Astrocyte of the spinal cord (primary cell): ENCODE measurements around the gene DUSP21.
"Not testable (repeated sequence)": the region's sequence is repeated elsewhere in the genome, so short reads cannot be mapped to it uniquely, and the experiment has no call there.

Experiments
- DNase-seq: peaks from one replicate; pipeline ENCODE4 v3.0.0; 2011; ENCODE audit warnings: low read depth, low spot score
- H3K4me3 ChIP-seq: 2 replicates; pipeline ENCODE4 v1.5.1; 2011; ENCODE audit warnings: low read depth, mild to moderate bottlenecking, low read length, moderate library complexity
- in situ Hi-C: cut with HindIII; loops from 2 replicates; pipeline ENCODE4 v1.10.0; 2017; ENCODE audit warnings: low sequenced_read_pairs
- TF ChIP-seq, protein P1 (sequence below): IDR thresholded peaks from 2 replicates; pipeline ENCODE4 v1.5.1; 2012; ENCODE audit warnings: low read depth, mild to moderate bottlenecking, low read length, inconsistent platforms

DUSP21 gene

DNA sequence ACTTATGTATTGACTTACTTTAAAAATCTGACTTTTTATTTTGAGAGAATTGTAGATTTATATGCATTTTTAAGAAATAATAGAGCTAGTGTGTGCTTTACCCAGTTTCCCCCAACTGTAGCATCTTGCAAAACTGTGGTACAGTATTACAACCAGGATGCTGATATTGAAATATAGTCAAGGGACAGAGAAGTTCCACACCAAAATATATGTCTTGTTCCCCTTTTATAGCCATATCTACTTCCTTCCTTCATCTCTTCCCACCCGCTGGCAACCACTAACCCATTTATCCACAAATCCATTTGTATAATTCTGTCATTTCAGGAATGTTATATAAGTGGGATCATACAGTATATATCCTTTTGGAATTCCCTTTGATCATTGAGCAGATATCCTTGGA, 46.0 kb downstream of the DUSP21 start:
- in situ Hi-C loops: no loop called here
- DNase-seq: no peak
- TF ChIP-seq, protein P1, sequence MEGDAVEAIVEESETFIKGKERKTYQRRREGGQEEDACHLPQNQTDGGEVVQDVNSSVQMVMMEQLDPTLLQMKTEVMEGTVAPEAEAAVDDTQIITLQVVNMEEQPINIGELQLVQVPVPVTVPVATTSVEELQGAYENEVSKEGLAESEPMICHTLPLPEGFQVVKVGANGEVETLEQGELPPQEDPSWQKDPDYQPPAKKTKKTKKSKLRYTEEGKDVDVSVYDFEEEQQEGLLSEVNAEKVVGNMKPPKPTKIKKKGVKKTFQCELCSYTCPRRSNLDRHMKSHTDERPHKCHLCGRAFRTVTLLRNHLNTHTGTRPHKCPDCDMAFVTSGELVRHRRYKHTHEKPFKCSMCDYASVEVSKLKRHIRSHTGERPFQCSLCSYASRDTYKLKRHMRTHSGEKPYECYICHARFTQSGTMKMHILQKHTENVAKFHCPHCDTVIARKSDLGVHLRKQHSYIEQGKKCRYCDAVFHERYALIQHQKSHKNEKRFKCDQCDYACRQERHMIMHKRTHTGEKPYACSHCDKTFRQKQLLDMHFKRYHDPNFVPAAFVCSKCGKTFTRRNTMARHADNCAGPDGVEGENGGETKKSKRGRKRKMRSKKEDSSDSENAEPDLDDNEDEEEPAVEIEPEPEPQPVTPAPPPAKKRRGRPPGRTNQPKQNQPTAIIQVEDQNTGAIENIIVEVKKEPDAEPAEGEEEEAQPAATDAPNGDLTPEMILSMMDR: no peak

GRCh38 chrX:44890247-44890646, 46.4 kb downstream of the DUSP21 start:
- no peak overlapping the region for H3K4me3 ChIP-seq
- no peak for DNase-seq
- in situ Hi-C loops: no loop called here
- TF ChIP-seq, protein P1: no peak

More for the DNA sequence above, 46.0 kb downstream of the DUSP21 start:
- H3K4me3 ChIP-seq: no peak overlapping the region

- DNase-seq, H3K4me3 ChIP-seq, in situ Hi-C loops: not testable (repeated sequence)
Measured at GRCh38 chrX:44890687-44891086, 46.9 kb downstream of the DUSP21 start.

DNA sequence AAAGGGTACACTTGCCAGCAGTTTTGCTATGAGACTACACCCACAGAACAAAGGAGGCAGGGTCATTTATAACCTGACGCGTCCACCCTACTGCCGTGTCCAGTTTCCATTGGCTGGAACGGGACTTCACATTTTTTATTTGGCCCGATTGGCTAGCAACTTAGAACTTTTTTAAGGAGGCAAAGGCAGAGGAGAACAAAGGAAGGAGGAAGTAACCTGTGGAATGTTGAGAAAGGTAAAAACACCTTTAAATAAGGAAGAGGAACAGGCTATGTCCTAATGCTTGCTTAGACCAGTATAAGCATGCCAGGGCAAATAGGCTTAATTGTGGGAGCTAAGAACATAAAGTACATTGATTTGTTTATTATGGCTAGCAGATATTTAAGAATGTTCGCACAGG, 47.8 kb downstream of the DUSP21 start:
- DNase-seq: no peak
- H3K4me3 ChIP-seq: no peak overlapping the region
- TF ChIP-seq, protein P1: no peak
- in situ Hi-C loops: no loop called here
